ENCODE results near the gene MGLL.

- TF ChIP-seq CTCF (IDR thresholded peaks at IDR 0.05): no peak
- TF ChIP-seq POLR2A (IDR thresholded peaks at IDR 0.05): no peak
- no peak for TF ChIP-seq EP300 (IDR thresholded peaks at IDR 0.05)
Observed at GRCh38 chr3:127748754-127749327, 73.5 kb downstream of the MGLL start.

Data from suprapubic skin (tissue), 3 donors.